Jurkat, Clone E6-1 (cell line): ENCODE results near the gene NPHP4.

Experiments
- DNase-seq: peaks from one replicate; pipeline ENCODE4 v3.0.0-alpha.2; 2011; ENCODE audit warnings: low read depth, low spot score
- H3K4me3 ChIP-seq: 2 replicates; pipeline ENCODE4 v1.5.1; 2011; ENCODE audit warnings: mild to moderate bottlenecking, low read length, control low read depth, moderate library complexity

Gene NPHP4

DNA sequence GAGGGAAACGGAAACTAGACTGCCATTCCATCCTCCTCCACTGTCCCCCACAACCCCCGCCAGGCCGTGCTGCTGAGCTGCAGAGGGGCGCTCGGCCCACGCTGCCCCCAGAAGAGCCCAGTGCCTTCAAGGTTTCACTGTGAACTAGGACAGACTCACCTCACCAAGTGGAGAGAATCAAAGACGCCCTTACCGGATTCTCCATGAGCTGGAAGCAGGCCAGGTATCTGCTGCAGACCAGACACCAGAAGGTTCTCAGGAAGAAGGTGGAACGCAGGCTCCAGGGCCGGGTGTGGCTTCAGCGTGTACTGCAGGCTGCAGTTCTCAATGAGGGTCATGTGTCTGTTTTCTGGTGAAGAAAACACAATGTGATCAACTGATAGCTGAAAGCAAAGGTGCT lies 30.6 kb downstream of the NPHP4 start:
- DNase-seq, result no peak
- no peak overlapping the region for H3K4me3 ChIP-seq

- DNase-seq, result no peak
- H3K4me3 ChIP-seq, result no peak overlapping the region
Measured at GRCh38 chr1:5960336-5960735, 31.9 kb downstream of the NPHP4 start.

DNA sequence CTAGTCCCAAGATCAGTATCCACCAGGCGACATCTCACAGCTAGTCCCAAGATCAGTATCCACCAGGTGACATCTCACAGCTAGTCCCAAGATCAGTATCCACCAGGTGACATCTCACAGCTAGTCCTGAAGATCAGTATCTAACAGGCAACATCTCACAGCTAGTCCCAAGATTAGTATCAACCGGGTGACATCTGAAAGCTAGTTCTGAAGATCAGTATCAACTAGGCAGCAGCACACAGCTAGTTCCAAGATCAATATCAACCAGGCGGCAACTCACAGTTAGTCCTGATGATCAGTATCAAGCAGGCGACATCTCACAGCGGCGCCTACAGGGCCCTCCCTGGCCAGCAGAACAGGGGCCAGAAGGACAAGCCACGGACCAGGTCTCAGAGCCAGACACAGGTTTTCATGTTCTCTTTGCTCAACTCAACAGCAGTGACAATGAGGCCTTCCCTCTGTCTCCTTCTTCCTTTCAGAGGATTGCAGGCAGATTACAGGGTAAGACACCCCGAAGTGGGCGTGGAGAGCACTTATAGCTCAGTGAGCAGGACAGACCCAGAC lies 32.5 kb downstream of the NPHP4 start:
- no peak for DNase-seq
- no peak overlapping the region for H3K4me3 ChIP-seq

DNA sequence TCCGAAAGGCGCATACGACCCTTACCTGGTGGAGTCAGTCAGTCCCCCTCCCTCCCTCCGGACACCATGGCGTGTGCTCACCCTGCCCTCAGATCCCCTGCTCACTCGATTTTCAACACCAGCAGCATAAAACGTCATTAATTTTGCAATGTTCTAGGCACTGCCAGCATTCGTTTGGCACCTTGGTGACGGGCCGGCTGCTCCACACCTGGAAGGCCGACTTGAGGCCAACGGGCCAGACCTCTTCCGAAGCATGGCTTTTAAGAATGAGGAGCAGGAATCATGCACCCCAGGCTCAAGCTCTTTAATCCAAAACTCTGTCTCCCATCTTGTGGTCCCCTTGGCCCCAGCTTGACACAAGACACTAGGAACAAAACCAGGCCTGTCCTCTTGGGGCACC lies 33.1 kb downstream of the NPHP4 start:
- no peak for DNase-seq
- no peak overlapping the region for H3K4me3 ChIP-seq

DNA sequence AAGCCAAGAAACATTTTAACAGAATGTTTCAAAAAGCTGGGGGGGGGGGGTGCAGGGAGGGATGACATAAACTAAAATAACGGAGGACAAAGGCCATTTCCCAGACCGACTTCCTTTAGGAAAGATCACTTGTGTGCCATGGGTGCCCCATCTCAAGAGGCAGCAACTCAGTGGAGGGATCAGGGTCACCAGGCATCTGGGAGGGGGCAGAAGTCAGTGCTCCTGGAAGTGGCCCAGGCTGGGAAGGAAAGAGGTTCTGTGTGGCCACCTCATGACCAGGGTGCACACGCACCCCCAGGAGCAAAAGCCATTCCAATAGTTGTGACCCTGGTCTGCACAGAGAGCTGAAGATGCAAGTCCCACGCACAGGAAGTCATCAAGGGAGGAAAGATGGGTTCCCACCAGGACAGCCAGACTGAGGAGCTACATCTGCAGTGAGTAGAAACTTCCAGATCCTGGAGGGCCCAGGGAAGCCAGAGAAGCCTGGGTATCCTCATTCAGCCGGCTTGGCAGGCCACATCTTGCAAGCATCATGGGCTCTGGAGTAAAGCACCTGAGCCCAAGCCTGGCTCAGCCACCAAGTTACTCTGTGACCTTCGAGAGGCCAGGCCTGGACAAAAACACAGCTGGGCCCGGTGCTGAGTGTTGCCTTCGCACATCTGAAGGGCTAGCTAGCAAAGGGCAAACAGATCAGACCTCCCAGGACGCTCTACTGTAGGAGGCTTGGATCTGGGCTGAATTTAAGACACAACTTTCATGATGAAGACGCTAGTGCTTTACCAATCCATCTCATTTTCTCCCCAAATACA lies 36.0 kb downstream of the NPHP4 start:
- H3K4me3 ChIP-seq, result no peak overlapping the region
- no peak for DNase-seq

DNA sequence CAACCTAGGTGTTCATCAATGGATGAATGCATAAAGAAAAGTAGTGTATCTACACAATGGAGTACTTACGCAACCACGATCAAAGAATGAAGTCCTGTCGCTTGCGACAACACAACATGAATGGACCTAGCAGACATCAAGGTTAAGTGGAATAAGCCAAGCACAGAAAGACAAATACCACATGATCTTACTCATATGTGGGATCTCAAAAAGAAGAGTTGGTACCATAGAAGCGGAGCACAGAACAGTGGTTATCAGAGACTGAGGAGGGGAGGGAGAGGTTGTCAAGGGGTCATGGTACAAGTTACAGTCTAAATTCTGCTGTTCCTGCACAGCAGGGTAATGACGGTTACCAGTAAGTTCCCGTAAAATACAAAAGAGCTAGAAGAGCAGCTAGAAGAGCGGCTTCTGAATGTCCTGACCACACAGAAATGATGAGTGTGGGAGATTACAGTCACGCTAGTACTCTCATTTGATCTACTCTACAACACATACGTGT lies 36.7 kb downstream of the NPHP4 start:
- no peak overlapping the region for H3K4me3 ChIP-seq
- DNase-seq, result no peak

DNA sequence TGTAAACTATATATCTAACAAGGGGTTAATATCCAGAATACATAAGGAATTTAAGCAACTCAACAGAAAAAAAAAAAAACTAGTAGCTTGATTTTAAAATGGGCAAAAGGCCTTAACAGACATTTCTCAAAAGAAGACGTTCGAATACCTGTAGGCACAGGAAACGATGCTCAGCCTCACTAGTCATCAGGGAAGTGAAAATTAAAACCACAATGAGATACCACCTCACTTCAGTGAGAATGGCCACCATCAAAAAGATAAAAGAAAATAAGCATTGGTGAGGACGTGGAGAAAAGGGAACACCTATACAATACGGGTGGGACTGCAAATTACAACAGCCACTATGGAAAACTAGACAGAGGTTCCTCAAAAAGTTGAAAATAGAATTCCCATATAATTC lies 37.3 kb downstream of the NPHP4 start:
- no peak overlapping the region for H3K4me3 ChIP-seq
- no peak for DNase-seq

- DNase-seq, result no peak
Measured at GRCh38 chr1:5953386-5953785, 38.8 kb downstream of the NPHP4 start.

GRCh38 chr1:5951846-5952410 lies 40.3 kb downstream of the NPHP4 start:
- DNase-seq, result no peak
- no peak overlapping the region for H3K4me3 ChIP-seq

More at GRCh38 chr1:5953386-5953785, 38.8 kb downstream of the NPHP4 start:
- H3K4me3 ChIP-seq, result no peak overlapping the region

GRCh38 chr1:5950994-5951785 lies 41.0 kb downstream of the NPHP4 start:
- DNase-seq, result no peak
- H3K4me3 ChIP-seq, result no peak overlapping the region

DNA sequence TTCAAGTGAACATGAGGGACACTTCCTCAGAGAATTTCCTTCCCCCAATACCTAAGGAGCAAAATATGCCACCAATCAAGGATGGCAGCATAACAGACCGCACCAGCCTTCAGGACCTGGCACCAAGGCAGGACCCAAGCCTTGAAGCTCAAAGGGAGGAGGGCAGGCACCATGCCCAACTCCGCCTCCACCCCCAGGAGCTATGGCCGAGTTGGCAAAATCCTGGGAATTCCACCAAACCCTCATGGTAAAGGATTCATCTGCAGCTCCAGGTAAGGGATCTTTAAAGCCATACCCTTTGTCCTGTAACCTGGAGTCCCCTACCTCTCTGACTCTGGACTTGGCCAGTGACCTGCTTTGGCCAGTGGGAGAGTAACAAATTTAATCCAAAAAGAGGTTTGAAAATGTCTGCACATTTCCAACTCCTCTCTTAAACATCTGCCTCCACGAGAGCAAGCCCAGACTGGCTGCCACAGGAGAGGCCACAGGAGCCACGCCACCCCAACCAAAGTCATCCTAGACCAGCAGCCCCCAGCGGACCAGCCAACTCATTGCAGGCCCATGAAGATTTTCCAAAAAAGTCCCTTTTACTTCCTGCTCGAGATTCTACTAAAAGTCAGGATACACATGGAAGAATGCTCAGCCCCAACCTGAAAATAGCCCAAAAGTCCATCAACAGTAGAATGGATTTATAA lies 41.9 kb downstream of the NPHP4 start:
- no peak for DNase-seq
- no peak overlapping the region for H3K4me3 ChIP-seq

- H3K4me3 ChIP-seq, result no peak overlapping the region
- DNase-seq, result no peak
Measured at GRCh38 chr1:5949761-5950100, 42.5 kb downstream of the NPHP4 start.

DNA sequence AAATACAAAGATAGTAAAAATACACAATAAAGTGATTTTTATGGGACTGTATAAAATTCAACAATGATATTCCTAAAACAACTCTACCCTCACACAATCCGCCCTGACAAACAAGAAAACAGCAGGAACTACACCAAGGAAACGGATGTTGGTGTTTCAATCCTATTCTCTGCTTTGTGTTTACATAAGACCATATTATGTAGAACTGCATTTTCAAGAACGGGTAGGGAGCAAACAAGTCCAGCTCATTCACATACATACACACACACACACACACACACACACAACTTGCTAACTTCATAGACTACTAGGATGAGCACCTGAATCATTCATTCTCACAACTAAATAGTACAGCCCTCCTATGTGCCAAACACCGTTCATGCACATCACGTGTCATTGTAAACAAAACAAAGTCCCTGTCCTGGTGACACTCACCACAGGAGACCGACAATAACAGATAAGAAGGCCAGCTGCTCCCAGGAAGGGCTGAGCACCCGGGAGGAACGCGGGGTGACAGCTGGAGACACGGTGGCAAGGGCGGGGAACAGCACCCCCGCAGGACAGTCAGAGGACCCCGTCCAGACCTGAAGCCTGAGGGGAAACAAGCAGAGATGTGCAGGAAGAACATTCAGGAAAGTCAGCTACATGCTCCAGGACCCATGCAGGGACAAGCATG lies 43.0 kb downstream of the NPHP4 start:
- DNase-seq, result no peak

GRCh38 chr1:5948681-5949005 lies 43.6 kb downstream of the NPHP4 start:
- no peak overlapping the region for H3K4me3 ChIP-seq
- DNase-seq, result no peak

More for the DNA sequence above, 43.0 kb downstream of the NPHP4 start:
- no peak overlapping the region for H3K4me3 ChIP-seq

- no peak for DNase-seq
- no peak overlapping the region for H3K4me3 ChIP-seq
Measured at GRCh38 chr1:5947978-5948680, 44.1 kb downstream of the NPHP4 start.

DNA sequence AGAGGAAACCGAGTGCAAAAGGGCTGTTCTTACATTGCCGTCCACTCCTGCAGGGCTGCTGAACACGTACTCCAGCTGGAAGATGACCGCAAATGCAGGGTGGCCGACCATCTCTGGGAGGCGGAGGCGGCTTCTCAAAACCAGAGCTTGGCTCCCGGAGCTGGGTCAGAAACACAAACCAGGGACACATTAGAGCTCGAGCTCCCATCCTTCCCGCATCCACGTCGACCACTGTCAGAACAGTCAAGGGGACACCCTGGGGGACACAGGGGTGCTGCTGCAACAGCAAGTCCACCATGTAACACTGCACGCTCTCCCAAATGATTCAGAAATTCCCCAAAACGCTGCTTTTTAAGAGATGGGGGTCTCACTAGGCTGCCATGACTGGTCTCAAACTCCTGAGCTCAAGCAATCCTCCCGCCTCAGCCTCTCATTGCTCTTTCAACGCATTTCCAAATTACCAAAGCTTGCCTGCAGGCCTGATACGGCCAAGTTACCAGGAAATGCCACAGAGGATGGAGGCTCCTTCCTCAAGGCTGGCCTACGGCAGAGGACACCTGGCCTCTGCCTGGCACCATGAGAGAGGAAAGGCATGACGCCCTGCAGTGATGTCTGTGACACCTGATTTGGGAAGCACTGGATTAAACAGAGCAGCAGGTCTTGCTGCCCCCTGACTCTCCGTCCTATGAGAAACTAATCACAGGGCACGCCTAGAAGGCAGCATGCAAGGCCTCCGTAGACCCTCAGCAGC lies 45.0 kb downstream of the NPHP4 start:
- no peak for DNase-seq
- H3K4me3 ChIP-seq, result no peak overlapping the region

DNA sequence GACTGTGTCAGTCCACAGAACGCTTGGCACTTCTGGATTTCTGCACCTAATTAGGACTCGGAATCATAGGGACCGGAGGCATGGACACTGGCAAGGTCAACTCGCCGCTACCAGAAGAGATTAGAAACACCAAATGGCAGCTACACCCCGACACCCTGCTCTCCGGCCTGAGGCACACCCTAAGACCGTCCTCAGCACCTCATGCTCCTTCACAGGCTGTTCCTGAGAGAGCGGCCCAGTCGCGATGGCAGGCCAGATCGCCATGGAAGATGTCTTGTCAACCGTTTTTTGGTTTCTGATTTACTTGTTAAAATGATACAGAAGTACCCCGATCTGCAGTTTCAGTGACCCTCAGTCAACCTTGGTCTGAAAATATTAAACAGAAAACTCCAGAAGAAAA lies 46.8 kb downstream of the NPHP4 start:
- DNase-seq, result no peak
- H3K4me3 ChIP-seq, result no peak overlapping the region

DNA sequence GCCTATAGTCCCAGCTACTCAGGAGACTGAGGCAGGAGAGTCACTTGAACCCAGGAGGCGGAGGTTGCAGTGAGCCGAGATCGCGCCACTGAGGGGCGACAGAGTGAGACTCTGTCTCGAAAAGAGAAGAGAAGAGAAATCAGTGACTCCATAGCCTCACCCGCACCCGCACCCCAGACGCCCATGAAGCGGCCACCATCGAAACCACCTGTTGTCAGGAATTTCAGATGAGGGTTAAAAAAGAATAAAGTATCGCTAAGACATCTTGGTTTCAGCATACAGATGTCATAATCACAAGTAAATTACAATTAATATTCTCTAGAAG lies 47.4 kb downstream of the NPHP4 start:
- no peak overlapping the region for H3K4me3 ChIP-seq
- no peak for DNase-seq
